Transverse colon (tissue), 3 donors: ENCODE measurements around the gene HELB.

Experiments
- POLR2A ChIP-seq: fragments of 450-650 bp; IDR thresholded peaks from one replicate; pipeline ENCODE4 v1.6.1; 2016; ENCODE audit warnings: antibody characterized with exemption, mild to moderate bottlenecking, moderate library complexity
- TF ChIP-seq, protein P1 (sequence below), 5 experiments: fragments of 200-600 bp in 3 of 5; fragments of 450-650 bp in 2 of 5; sonication (generic) in 3 of 5; IDR thresholded peaks; 1 replicate in 2 of 5; 2 replicates in 3 of 5; pipeline ENCODE4 v1.5.1; 2016 to 2017; ENCODE audit warnings: antibody characterized with exemption in 5 of 5, inconsistent platforms in 3 of 5, mild to moderate bottlenecking in 2 of 5, moderate library complexity in 1 of 5

GRCh38 chr12:66309606-66310005 is 7.3 kb downstream of the HELB start:
- TF ChIP-seq POLR2A = no peak
- TF ChIP-seq, protein P1, sequence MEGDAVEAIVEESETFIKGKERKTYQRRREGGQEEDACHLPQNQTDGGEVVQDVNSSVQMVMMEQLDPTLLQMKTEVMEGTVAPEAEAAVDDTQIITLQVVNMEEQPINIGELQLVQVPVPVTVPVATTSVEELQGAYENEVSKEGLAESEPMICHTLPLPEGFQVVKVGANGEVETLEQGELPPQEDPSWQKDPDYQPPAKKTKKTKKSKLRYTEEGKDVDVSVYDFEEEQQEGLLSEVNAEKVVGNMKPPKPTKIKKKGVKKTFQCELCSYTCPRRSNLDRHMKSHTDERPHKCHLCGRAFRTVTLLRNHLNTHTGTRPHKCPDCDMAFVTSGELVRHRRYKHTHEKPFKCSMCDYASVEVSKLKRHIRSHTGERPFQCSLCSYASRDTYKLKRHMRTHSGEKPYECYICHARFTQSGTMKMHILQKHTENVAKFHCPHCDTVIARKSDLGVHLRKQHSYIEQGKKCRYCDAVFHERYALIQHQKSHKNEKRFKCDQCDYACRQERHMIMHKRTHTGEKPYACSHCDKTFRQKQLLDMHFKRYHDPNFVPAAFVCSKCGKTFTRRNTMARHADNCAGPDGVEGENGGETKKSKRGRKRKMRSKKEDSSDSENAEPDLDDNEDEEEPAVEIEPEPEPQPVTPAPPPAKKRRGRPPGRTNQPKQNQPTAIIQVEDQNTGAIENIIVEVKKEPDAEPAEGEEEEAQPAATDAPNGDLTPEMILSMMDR (IDR thresholded peaks at IDR 0.05) = no peak
